GM12874 (cell line): ENCODE data around the gene GNG3.

Experiments
- CTCF ChIP-seq: IDR thresholded peaks from 2 replicates; pipeline ENCODE4 v1.5.1; 2011; ENCODE audit warnings: low read depth, mild to moderate bottlenecking, control low read depth, low read length, moderate library complexity; ENCODE audit not compliant: insufficient read depth

The GNG3 gene

GRCh38 chr11:62752177-62752785, 44.8 kb downstream of the GNG3 start:
- TF ChIP-seq CTCF = no peak

- TF ChIP-seq CTCF = no peak
Measured at GRCh38 chr11:62752994-62753735, 45.7 kb downstream of the GNG3 start.

- TF ChIP-seq CTCF = no peak
Measured at GRCh38 chr11:62753736-62754603, 46.5 kb downstream of the GNG3 start, which contains the start of gene ZBTB3. ZBTB3 (minus strand) TSS chr11:62754160; CDS start chr11:62753664, 496 bp downstream.

- TF ChIP-seq CTCF = no peak
Measured at GRCh38 chr11:62755086-62755615, 47.7 kb downstream of the GNG3 start.

GRCh38 chr11:62757846-62758788, 50.6 kb downstream of the GNG3 start:
- TF ChIP-seq CTCF = no peak
